ENCODE data around the gene RFNG. TPM values are rescaled to one million over a fixed set of nuclear protein-coding genes. Genes with fewer than 3 reads are reported as not detected.

Gene RFNG
- total and polyA plus RNA-seq, 7 donors: 27.1 to 40.7 (median 31.2) TPM

DNA sequence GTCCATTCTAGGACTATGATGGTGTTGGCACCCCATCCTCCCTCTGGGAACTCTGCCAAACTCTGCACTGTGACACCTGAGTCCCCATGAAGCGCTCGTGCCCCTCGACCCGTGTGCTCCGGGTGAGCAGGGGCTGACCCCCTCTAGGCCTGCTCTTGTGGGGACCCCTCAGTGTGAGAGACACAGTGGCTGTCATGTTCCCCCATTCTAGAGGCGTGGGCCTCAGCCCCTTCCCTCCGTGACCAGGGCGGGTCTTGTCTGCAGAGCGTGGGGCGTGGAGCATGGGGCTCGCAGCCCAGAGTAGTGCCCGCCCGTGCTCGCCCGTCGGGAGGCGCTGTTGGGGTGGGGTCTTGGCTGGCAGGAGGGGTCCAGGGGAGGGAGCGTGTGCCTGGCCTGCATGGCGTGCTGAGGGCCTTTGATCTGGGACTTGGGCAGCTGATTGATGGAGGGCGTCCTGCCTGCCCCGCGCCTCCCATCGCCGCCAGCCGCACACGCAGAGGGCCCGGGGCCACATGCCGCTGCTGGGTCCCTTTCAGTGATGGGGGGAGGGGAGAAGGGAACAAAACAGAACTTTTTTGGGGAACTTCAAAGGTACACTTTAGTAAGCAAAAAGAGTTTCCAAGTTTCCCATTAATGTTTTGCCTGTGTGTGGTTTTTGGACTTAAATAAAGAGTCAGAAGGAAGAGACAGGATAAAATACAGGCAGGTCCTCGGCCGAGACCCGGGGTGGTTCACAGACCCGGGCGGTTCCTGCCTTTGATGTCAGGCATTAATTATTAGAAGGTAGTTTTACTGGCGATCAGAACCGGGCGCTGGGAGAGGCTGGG is 51.4 kb downstream of the RFNG start:
- Histone ChIP-seq H3K4me1 (peaks cover 62% of the 10 kb centered on the region), H3K4me3 (no peak overlapping the region), H3K27me3 (ENCODE audit: insufficient read depth in 3 of 3, low read length in 2 of 3) (no peaks in the 10 kb centered on the region), H3K27ac (peak overlapping the region; percentile 75), H3K9me3 (no peaks in the 10 kb centered on the region), H3K36me3 (ENCODE audit: insufficient read depth in 1 of 2, low read depth in 1 of 2) (peaks cover 0 to 13% of the 10 kb centered on the region in 2 donors)
- DNase-seq (no peak), ATAC-seq (no peak)
- TF ChIP-seq, protein P1, sequence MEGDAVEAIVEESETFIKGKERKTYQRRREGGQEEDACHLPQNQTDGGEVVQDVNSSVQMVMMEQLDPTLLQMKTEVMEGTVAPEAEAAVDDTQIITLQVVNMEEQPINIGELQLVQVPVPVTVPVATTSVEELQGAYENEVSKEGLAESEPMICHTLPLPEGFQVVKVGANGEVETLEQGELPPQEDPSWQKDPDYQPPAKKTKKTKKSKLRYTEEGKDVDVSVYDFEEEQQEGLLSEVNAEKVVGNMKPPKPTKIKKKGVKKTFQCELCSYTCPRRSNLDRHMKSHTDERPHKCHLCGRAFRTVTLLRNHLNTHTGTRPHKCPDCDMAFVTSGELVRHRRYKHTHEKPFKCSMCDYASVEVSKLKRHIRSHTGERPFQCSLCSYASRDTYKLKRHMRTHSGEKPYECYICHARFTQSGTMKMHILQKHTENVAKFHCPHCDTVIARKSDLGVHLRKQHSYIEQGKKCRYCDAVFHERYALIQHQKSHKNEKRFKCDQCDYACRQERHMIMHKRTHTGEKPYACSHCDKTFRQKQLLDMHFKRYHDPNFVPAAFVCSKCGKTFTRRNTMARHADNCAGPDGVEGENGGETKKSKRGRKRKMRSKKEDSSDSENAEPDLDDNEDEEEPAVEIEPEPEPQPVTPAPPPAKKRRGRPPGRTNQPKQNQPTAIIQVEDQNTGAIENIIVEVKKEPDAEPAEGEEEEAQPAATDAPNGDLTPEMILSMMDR (IDR thresholded peaks at IDR 0.05): no peak
- 74 to 87% (median 78%) methylated on average over 36 of the region's 36 CpGs for whole genome bisulfite sequencing, 3 donors
- intact Hi-C loops (cut with DNase I): loop anchor here (5.0 kb wide), 2 partner anchors 33 to 38 kb away; partner anchors contain the start of gene NOTUM (in 1 of the 2)

DNA sequence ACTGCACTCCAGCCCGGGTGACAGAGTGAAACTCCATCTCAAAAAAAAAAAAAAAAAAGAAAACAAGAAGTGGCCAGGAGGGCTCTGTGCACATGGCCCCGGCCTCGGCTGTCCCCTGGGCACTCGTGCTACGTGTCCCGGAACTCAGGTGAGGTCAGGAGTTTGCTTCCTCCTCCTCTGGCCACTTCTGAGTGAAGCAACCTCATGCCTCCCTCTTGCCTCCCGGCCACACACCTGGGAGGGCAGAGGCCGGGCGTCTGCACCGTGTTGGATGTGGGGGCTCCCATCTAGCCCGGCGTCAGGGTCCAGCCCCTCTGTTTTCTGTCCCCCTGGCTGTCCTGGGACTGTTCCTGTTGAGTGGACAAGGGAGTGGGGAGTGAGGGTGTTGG is 52.0 kb downstream of the RFNG start:
- Histone ChIP-seq H3K27ac (no peak overlapping the region), H3K36me3 (ENCODE audit: insufficient read depth in 1 of 2, low read depth in 1 of 2) (peaks cover 0 to 13% of the 10 kb centered on the region in 2 donors), H3K27me3 (ENCODE audit: insufficient read depth in 3 of 3, low read length in 2 of 3) (no peaks in the 10 kb centered on the region), H3K4me3 (no peak overlapping the region), H3K9me3 (no peaks in the 10 kb centered on the region), H3K4me1 (peaks cover 62% of the 10 kb centered on the region)
- intact Hi-C loops (cut with DNase I): no loop called here
- TF ChIP-seq, protein P1 (IDR thresholded peaks at IDR 0.05): no peak
- whole genome bisulfite sequencing, 3 donors: 79 to 93% (median 80%) methylated on average over 11 to 12 of the region's 12 CpGs
- DNase-seq (no peak), ATAC-seq (no peak)

DNA sequence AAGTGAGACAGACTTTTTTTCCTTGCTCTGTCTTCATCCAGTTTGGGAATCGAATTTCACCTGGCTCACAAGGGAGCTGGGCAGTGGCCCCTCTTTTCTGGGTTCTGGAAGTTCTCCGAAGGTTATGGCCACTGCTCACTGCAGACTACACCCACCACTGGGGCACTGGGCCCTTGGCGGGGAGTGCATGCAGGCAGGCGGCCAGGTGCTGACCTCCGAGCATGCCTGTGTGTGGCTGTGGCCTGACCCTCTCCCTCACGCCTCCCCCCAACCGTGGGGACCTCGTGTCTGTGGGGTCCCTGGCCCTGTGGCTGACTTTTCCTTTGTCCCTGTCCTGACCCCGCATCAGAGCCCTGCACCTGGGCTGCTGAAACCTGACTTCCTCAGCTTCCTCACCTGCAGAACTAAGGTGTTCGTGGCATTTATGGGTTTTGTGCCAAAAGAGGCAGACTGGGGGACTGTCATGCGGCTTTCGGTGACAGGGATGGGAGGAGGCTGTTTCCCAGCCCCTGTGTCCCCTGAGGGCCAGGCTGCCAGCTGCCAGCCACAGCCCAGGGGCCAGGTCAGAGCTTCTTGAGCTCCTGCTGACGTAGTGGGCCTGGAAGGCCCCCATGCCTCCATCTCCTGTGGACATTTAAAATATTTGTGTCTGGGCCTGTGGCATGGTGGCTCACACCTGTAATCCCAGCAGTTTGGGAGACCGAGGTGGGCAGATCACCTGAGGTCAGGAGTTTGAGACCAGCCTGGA is 52.7 kb downstream of the RFNG start:
- intact Hi-C loops (cut with DNase I): no loop called here
- no peaks in the 10 kb centered on the region for H3K27me3 ChIP-seq (ENCODE audit: insufficient read depth in 3 of 3, low read length in 2 of 3)
- peaks cover 57% of the 10 kb centered on the region for H3K4me1 ChIP-seq
- ATAC-seq (peak in 1 of 4 donors; percentile 12), DNase-seq (no peak)
- 44 to 79% (median 51%) methylated on average over 11 to 14 of the region's 14 CpGs for WGBS, 3 donors
- H3K36me3 ChIP-seq (ENCODE audit: insufficient read depth in 1 of 2, low read depth in 1 of 2): peaks cover 0 to 13% of the 10 kb centered on the region in 2 donors
- H3K4me3 ChIP-seq: no peak overlapping the region
- TF ChIP-seq, protein P1 (IDR thresholded peaks at IDR 0.05): no peak
- H3K9me3 ChIP-seq: no peaks in the 10 kb centered on the region
- H3K27ac ChIP-seq: no peak overlapping the region

DNA sequence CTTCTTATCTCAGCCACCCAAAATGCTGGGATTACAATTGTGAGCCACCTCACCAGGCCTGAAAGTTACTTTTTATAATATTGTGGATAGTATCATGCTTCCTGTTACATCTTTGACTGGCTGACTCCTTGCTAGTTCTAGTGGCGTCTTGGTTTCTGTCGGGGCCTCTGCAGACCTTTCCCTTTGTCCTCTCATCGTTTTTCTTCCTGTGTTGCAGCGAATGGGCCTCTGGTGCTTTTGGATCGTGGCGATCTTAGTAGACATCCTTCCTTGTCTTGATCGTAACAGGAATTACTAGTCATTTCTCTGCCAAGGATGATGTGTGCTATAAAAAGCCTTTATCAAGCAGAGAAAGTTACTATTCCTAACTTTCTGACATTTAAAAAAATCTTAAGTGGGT is 53.4 kb downstream of the RFNG start:
- no peak for ATAC-seq
- Histone ChIP-seq H3K4me3 (no peak overlapping the region), H3K36me3 (ENCODE audit: insufficient read depth in 1 of 2, low read depth in 1 of 2) (peaks cover 0 to 13% of the 10 kb centered on the region in 2 donors), H3K27ac (no peak overlapping the region), H3K9me3 (no peaks in the 10 kb centered on the region), H3K27me3 (ENCODE audit: insufficient read depth in 3 of 3, low read length in 2 of 3) (no peaks in the 10 kb centered on the region), H3K4me1 (peaks cover 51% of the 10 kb centered on the region)
- TF ChIP-seq, protein P1 (IDR thresholded peaks at IDR 0.05): no peak
- WGBS, 3 donors: 66 to 79% (median 66%) methylated on average over 7 of the region's 7 CpGs
- DNase-seq: no peak
- intact Hi-C loops (cut with DNase I): no loop called here

Other genes starting within 250 kb of the RFNG start
- gene GCGR, start 247.7 kb downstream of the RFNG start, total RNA-seq: not detected
- under 1 TPM in 2 of 3 donors, not detected in 1; 0.03 to 0.08 TPM for gene GCGR, start 247.7 kb downstream of the RFNG start, polyA plus RNA-seq
- 10 to 100 TPM; 20.5 to 47.6 (median 25.7) TPM for gene MCRIP1, start 218.5 kb downstream of the RFNG start, total RNA-seq
- gene MCRIP1, start 218.5 kb downstream of the RFNG start, polyA plus RNA-seq: 100 to 1,000 TPM in 1 of 3 donors, 10 to 100 TPM in 2; 45.1 to 187 (median 57.1) TPM
- gene PPP1R27, start 216.8 kb downstream of the RFNG start, total RNA-seq: 1,000 to 10,000 TPM in 3 of 4 donors, 100 to 1,000 TPM in 1; 976 to 2,217 (median 1,286) TPM
- gene PPP1R27, start 216.8 kb downstream of the RFNG start, polyA plus RNA-seq: 100 to 1,000 TPM; 296 to 661 (median 603) TPM
- 100 to 1,000 TPM; 244 to 361 (median 296) TPM for gene P4HB, start 191.3 kb downstream of the RFNG start, total RNA-seq
- gene P4HB, start 191.3 kb downstream of the RFNG start, polyA plus RNA-seq: 100 to 1,000 TPM; 236 to 384 (median 267) TPM
- gene ARHGDIA, start 180.5 kb downstream of the RFNG start, total RNA-seq: 100 to 1,000 TPM in 3 of 4 donors, 10 to 100 TPM in 1; 88.3 to 192 (median 160) TPM
- 100 to 1,000 TPM in 2 of 3 donors, 10 to 100 TPM in 1; 79.1 to 268 (median 100) TPM for gene ARHGDIA, start 180.5 kb downstream of the RFNG start, polyA plus RNA-seq
- 10 to 100 TPM; 23.0 to 58.4 (median 47.1) TPM for gene ALYREF, start 160.2 kb downstream of the RFNG start, total RNA-seq
- gene ALYREF, start 160.2 kb downstream of the RFNG start, polyA plus RNA-seq: 10 to 100 TPM; 37.5 to 79.8 (median 43.8) TPM
- 100 to 1,000 TPM; 118 to 208 (median 135) TPM for gene ANAPC11, start 160.1 kb downstream of the RFNG start, total RNA-seq
- gene ANAPC11, start 160.1 kb downstream of the RFNG start, polyA plus RNA-seq: 100 to 1,000 TPM; 273 to 369 (median 323) TPM
- gene NPB, start 149.6 kb downstream of the RFNG start, total RNA-seq: under 1 TPM; 0.42 to 0.78 (median 0.55) TPM
- gene NPB, start 149.6 kb downstream of the RFNG start, polyA plus RNA-seq: 1 to 10 TPM in 1 of 3 donors, under 1 TPM in 2; 0.73 to 2.9 (median 0.76) TPM
- 10 to 100 TPM; 10.2 to 26.9 (median 19.2) TPM for gene PCYT2, start 140.4 kb downstream of the RFNG start, total RNA-seq
- gene PCYT2, start 140.4 kb downstream of the RFNG start, polyA plus RNA-seq: 10 to 100 TPM; 13.2 to 14.1 (median 13.3) TPM
- gene SIRT7, start 133.6 kb downstream of the RFNG start, total RNA-seq: 10 to 100 TPM in 1 of 4 donors, 1 to 10 TPM in 3; 3.9 to 10.2 (median 6.3) TPM
- 10 to 100 TPM in 2 of 3 donors, 1 to 10 TPM in 1; 5.7 to 14.2 (median 10.4) TPM for gene SIRT7, start 133.6 kb downstream of the RFNG start, polyA plus RNA-seq
- gene MAFG, start 124.1 kb downstream of the RFNG start, total RNA-seq: 10 to 100 TPM; 43.1 to 74.2 (median 53.7) TPM
- 10 to 100 TPM; 21.6 to 73.7 (median 26.6) TPM for gene MAFG, start 124.1 kb downstream of the RFNG start, polyA plus RNA-seq
- gene PYCR1, start 114.5 kb downstream of the RFNG start, total RNA-seq: 10 to 100 TPM in 2 of 4 donors, 1 to 10 TPM in 2; 5.4 to 12.5 (median 9.5) TPM
- gene PYCR1, start 114.5 kb downstream of the RFNG start, polyA plus RNA-seq: 10 to 100 TPM in 2 of 3 donors, 1 to 10 TPM in 1; 8.3 to 23.2 (median 15.2) TPM
- gene MYADML2, start 104.6 kb downstream of the RFNG start, total RNA-seq: 10 to 100 TPM in 3 of 4 donors, 1 to 10 TPM in 1; 9.7 to 58.0 (median 13.4) TPM
- gene MYADML2, start 104.6 kb downstream of the RFNG start, polyA plus RNA-seq: 10 to 100 TPM in 1 of 3 donors, 1 to 10 TPM in 1, under 1 TPM in 1; 0.47 to 95.8 (median 9.1) TPM
- gene NOTUM, start 90.6 kb downstream of the RFNG start, total RNA-seq: 1 to 10 TPM in 3 of 4 donors, under 1 TPM in 1; 0.92 to 1.9 (median 1.5) TPM
- under 1 TPM; 0.25 to 0.48 (median 0.44) TPM for gene NOTUM, start 90.6 kb downstream of the RFNG start, polyA plus RNA-seq
- 10 to 100 TPM; 27.7 to 37.4 (median 35.0) TPM for gene ASPSCR1, start 74.2 kb downstream of the RFNG start, total RNA-seq
- gene ASPSCR1, start 74.2 kb downstream of the RFNG start, polyA plus RNA-seq: 10 to 100 TPM; 27.9 to 33.1 (median 33.0) TPM
- gene CENPX, start 28.9 kb downstream of the RFNG start, total RNA-seq: 10 to 100 TPM; 15.9 to 24.6 (median 19.7) TPM
- 10 to 100 TPM; 53.8 to 79.4 (median 64.4) TPM for gene CENPX, start 28.9 kb downstream of the RFNG start, polyA plus RNA-seq
- 1 to 10 TPM; 1.4 to 3.0 (median 1.9) TPM for gene LRRC45, start 28.5 kb downstream of the RFNG start, total RNA-seq
- gene LRRC45, start 28.5 kb downstream of the RFNG start, polyA plus RNA-seq: 1 to 10 TPM; 3.5 to 7.1 (median 4.0) TPM
- gene RAC3, start 20.1 kb downstream of the RFNG start, total RNA-seq: not detected
- under 1 TPM in 2 of 3 donors, not detected in 1; 0.05 to 0.83 TPM for gene RAC3, start 20.1 kb downstream of the RFNG start, polyA plus RNA-seq
- gene DCXR, start 14.1 kb downstream of the RFNG start, total RNA-seq: 100 to 1,000 TPM; 111 to 216 (median 155) TPM
- 100 to 1,000 TPM; 117 to 158 (median 147) TPM for gene DCXR, start 14.1 kb downstream of the RFNG start, polyA plus RNA-seq
- gene GPS1, start 87 bp upstream of the RFNG start, total RNA-seq: 100 to 1,000 TPM in 2 of 4 donors, 10 to 100 TPM in 2; 89.8 to 112 (median 97.7) TPM
- 100 to 1,000 TPM in 2 of 3 donors, 10 to 100 TPM in 1; 87.1 to 114 (median 104) TPM for gene GPS1, start 87 bp upstream of the RFNG start, polyA plus RNA-seq
- 100 to 1,000 TPM in 3 of 4 donors, 10 to 100 TPM in 1; 72.6 to 136 (median 104) TPM for gene DUS1L, start 14.0 kb upstream of the RFNG start, total RNA-seq
- gene DUS1L, start 14.0 kb upstream of the RFNG start, polyA plus RNA-seq: 100 to 1,000 TPM; 117 to 170 (median 133) TPM
- gene FASN, start 46.4 kb upstream of the RFNG start, total RNA-seq: 10 to 100 TPM; 17.2 to 37.3 (median 23.4) TPM
- gene FASN, start 46.4 kb upstream of the RFNG start, polyA plus RNA-seq: 10 to 100 TPM in 2 of 3 donors, 1 to 10 TPM in 1; 8.9 to 26.5 (median 12.0) TPM
- gene CCDC57, start 161.0 kb upstream of the RFNG start, total RNA-seq: 10 to 100 TPM; 10.2 to 15.3 (median 12.4) TPM
- 10 to 100 TPM in 1 of 3 donors, 1 to 10 TPM in 2; 7.2 to 11.1 (median 8.6) TPM for gene CCDC57, start 161.0 kb upstream of the RFNG start, polyA plus RNA-seq
- 100 to 1,000 TPM in 2 of 4 donors, 10 to 100 TPM in 2; 18.6 to 182 (median 70.1) TPM for gene SLC16A3, start 177.2 kb upstream of the RFNG start, total RNA-seq
- 100 to 1,000 TPM; 102 to 263 (median 128) TPM for gene SLC16A3, start 177.2 kb upstream of the RFNG start, polyA plus RNA-seq
- gene CSNK1D, start 221.9 kb upstream of the RFNG start, total RNA-seq: 100 to 1,000 TPM in 3 of 4 donors, 10 to 100 TPM in 1; 73.5 to 139 (median 116) TPM
- 100 to 1,000 TPM in 1 of 3 donors, 10 to 100 TPM in 2; 74.3 to 124 (median 92.7) TPM for gene CSNK1D, start 221.9 kb upstream of the RFNG start, polyA plus RNA-seq